Anterior cingulate cortex (tissue), 58 donors: ENCODE data around the gene ZNRF1.
"Not testable (repeated sequence)": the region's sequence is repeated elsewhere in the genome, so short reads cannot be mapped to it uniquely, and the experiment has no call there.

Source experiments
- DNase-seq, 58 donors: peaks; one replicate each; lab custom pipeline; 2025; lab: John Stamatoyannopoulos, UW

ZNRF1 gene

GRCh38 chr16:75024182-75024581 lies 25.4 kb downstream of the ZNRF1 start:
- no peak for DNase-seq

DNA sequence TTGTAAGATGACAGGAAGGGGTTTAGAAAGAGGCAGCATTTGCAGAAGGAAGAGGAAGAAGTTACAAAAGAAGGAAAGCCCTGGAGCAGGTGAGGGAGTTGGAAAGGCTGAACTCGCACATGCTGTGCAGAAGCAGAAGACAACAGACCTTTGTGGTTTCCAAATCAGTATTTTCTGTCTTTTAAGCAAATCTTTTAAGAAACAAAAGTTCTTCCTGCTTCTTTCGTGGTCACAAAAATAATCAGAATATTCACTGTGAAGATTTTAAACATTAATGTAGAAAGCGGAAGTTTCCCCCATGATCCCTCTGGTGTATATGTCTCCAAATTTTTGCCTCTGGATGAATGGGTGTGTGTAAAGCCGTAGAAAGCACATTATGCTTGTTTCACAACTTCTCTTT lies 25.8 kb downstream of the ZNRF1 start:
- no peak for DNase-seq

- no peak for DNase-seq
Measured at GRCh38 chr16:75025761-75026160, 26.9 kb downstream of the ZNRF1 start.

DNA sequence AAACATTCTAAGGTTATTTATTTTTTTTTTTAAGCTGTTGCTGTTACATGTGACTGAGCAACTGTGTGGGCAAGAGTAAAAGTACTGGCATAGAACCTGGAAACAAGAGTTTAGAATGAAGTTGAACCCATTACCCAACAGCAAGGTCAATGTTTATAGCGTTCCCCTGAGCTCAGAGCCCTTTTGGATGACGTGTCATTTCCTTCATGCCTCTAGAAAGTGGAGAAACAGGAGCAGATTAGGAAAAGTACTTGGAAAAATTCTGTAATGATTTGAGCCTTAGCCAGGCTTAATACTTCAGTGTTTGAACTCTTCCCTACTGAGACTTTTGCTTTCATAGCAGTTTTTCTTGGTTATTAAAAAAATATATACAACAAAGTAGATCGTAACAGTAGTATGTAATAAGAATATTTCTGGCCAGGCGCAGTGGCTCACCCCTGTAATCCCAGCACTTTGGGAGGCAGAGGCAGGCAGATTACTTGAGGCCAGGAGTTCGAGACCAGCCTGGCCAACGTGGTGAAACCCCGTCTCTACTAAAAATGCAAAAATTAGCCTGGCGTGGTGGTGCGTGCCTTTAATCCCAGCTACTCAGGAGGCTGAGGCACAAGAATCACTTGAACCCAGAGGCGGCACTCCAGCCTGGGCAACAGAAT lies 27.5 kb downstream of the ZNRF1 start:
- DNase-seq = not testable (repeated sequence)

DNA sequence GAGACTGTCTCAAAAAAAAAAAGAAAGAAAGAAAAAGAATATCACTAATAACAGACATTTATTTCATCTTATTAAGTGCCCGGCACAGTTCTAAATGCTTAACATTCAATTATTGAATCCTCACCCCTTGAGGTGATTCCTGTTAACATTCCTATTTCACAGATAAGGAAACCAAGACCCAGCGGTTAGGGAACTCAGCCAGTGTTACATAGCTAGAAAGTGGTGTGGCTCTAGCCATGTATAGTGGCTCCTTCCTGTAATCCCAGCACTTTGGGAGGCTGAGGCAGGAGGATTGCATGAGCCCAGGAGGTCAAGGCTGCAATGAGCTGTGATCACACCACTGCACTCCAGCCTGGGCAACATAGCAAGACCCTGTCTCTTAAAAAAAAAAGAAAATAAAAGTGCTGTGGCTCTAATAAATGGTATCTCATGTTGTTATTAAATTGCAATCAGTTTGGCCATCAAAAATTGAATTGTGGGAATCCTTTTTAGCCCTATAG lies 28.1 kb downstream of the ZNRF1 start:
- no peak for DNase-seq

- no peak for DNase-seq
Measured at GRCh38 chr16:75027520-75028300, 28.9 kb downstream of the ZNRF1 start.

- no peak for DNase-seq
Measured at GRCh38 chr16:75028544-75029135, 29.8 kb downstream of the ZNRF1 start.

DNA sequence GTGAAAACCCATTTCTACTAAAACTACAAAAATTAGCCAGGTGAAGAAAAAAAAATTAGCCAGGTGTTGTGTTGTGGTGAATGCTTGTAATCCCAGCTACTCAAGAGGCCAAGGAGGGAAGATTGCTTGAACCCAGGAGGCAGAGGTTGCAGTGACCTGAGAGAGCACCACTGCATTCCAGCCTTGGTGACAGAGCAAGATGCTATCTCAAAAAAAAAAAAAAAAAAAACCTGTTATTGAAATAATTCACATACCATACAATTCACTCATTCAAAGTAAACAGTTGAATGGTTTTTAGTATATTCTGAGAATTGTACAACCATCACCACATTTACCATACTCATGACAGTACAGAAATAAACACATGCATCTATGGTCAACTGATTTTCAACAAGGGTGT lies 31.0 kb downstream of the ZNRF1 start:
- DNase-seq = no peak

DNA sequence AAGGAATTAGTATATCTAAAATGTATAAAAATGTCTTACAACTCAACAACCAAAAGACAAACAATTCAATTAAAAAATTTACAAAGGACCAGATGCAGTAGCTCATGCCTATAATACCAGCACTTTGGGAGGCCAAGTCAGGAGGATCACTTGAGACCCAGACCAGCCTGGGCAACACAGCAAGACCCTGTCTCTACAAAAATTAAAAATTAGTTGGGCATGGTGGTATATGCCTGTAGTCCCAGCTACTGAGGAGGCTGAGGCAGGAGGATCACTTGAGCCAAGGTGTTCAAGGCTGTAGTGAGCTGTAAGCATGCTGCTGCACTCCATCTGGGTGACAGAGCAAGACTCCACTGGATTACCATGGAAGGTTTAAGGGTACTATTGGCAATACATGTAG lies 33.8 kb downstream of the ZNRF1 start:
- DNase-seq = no peak

- no peak for DNase-seq
Measured at GRCh38 chr16:75035410-75035968, 36.7 kb downstream of the ZNRF1 start.

DNA sequence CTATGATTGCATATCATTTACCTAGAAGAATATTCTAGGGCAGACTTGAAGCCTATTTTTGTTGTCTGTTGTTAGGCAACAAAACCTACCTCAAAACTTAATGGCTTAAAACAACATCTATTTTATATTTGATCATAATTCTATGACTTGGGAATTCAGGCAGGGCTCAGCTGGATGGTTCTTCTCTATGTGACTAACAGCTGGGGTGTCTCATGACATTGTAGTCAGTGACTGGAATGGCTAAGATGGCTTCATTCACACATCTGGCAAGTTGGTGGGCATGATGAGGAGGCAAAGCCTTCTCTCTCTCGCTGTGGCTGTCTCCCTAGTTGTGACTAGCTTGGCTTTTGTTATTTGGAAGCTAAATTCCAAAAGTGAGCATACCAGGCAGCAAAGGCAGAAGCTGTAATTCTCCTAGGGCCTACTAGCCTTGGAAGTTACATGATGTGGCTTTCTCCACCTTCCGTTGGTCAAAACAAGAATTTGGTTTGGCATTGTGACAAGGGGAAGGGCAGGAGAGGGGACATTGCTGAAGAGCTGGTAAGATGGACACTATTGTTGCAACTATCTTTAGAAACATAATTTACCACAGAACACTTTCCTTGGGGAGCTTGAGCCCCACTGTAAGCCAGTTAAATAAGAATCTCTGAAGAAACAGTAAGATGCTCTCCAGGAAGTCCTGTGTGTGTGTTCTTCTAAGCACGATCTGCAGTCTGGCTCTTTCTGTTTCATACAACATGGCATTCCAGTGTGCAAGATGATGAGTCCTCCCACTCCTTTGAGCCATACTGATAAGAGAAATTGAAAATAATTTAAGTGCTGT lies 39.4 kb downstream of the ZNRF1 start:
- no peak for DNase-seq

DNA sequence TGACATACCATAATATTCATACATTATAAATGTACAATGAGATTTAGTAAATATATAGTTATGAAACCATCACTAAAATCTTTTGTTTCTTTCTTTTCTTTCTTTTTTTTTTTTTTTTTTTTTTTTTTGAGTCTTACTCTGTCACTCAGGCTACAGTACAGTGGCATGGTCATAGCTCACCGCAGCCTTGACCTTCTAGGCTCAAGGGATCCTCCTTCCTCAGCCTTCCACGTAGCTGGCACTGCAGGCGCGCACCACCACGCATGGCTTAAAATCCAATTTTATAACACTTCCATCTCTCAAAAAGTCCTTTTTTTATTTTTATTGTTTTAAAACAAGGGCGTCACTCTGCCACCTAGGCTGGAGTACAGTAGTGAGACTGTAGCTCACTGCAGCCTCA lies 41.1 kb downstream of the ZNRF1 start:
- DNase-seq = no peak

GRCh38 chr16:75042426-75043174 lies 43.8 kb downstream of the ZNRF1 start:
- DNase-seq = no peak

- no peak for DNase-seq
Measured at GRCh38 chr16:75043175-75043895, 44.5 kb downstream of the ZNRF1 start.

- DNase-seq = peak in 4 of 58 donors; percentile 2 to 31 (median 12)
Measured at GRCh38 chr16:75044800-75045361, 46.1 kb downstream of the ZNRF1 start.

- DNase-seq = no peak
Measured at GRCh38 chr16:75045424-75045823, 46.6 kb downstream of the ZNRF1 start.

GRCh38 chr16:75048054-75048453 lies 49.2 kb downstream of the ZNRF1 start:
- DNase-seq = no peak

DNA sequence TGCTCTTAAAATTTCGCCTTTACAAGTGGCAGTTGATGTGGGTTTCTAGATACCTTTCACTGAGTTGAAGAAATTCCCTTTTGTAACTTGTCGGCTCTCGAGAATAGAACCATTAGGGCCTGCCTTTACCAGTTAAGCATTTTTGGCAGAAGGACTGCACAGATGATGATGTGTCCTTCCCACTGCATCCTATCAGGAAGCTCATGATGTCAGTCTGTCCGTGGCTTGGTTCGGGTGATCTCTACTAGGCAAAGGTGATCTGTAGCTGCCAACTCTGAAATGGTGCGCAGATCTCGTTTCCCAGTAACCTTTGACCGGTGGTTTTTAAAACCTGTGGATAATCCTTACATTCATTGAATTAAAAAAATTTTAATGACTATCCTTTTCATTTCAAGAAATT lies 49.7 kb downstream of the ZNRF1 start:
- DNase-seq = no peak
